Activated CD4-positive, alpha-beta T cell treated with anti-CD3 and anti-CD28 coated beads, Interleukin-2, amount 10 ng/mL, durations not matched to agents 24 days and 14 days (primary cell): ENCODE results near the gene SCARB1. TPM values are rescaled to one million over a fixed set of nuclear protein-coding genes. Genes with fewer than 3 reads are reported as not detected.

Source experiments
- DNase-seq: peaks from one replicate; pipeline ENCODE4 v3.0.0; 2022
- H3K27ac Mint-ChIP-seq: one replicate; pipeline ENCODE4 v1.8.0; 2022; ENCODE audit warnings: mild to moderate bottlenecking, mixed read lengths
- H3K27me3 Mint-ChIP-seq: one replicate; pipeline ENCODE4 v1.8.0; 2022; ENCODE audit warnings: mixed read lengths
- H3K36me3 Mint-ChIP-seq: one replicate; pipeline ENCODE4 v1.8.0; 2022; ENCODE audit warnings: low read depth, mild to moderate bottlenecking, mixed read lengths
- H3K4me1 Mint-ChIP-seq: one replicate; pipeline ENCODE4 v1.8.0; 2021; ENCODE audit warnings: mixed read lengths
- H3K4me3 Mint-ChIP-seq: one replicate; pipeline ENCODE4 v1.8.0; 2022; ENCODE audit warnings: mild to moderate bottlenecking, moderate library complexity, mixed read lengths
- H3K9me3 Mint-ChIP-seq: one replicate; pipeline ENCODE4 v1.8.0; 2021; ENCODE audit warnings: mixed read lengths
- intact Hi-C: fragments of 100-400 bp; cut with micrococcal nuclease; formaldehyde crosslinking; loops from one replicate; pipeline ENCODE4 v1.15.1; 2023
- total RNA-seq: library from RNA; stranded (reverse); gene quantifications from 2 replicates; pipeline ENCODE4 v1.2.3, GENCODE V29; 2022

The SCARB1 gene
- total RNA-seq, 1 donor from 2014 or later = 25.6 TPM

DNA sequence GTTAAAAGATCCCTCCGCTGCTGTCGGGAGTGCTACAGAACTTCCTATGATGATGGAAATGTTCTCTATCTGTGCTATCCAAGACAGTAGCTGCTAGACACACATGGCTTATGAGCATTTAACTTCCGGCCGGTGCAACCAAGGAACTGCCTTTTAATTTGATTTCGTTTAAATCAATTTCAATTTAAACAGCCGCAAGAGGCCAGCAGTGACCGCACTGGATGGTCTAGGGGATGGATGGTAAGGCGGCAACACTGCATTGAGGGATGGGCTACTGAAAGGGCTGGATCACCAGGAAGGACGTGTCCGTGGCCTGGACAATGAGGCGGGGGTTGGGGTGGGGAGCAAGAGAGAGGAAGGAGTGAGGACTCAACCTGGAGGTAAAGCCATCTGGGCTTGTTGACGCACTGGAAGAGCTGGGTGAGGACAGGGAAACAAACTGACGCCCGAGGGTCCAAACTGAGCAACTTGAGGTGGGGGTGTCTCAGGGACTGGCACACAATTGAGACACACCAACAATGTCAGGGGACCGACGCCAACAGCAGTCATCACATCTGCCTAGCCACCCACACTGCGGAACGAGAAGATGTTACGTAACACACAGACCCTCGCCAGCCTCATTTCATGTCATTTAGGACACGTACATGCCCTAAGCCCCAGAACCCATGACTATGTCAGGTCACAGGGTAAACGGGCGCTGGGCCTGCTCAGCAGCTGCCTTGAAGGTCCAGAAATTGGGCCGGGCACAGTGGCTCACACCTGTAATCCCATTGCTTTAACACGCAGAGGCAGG lies 57.6 kb downstream of the SCARB1 start:
- no peaks in the 10 kb centered on the region for H3K27me3 Mint-ChIP-seq
- no peak overlapping the region for H3K4me3 Mint-ChIP-seq
- H3K36me3 Mint-ChIP-seq = no peaks in the 10 kb centered on the region
- no peaks in the 10 kb centered on the region for H3K4me1 Mint-ChIP-seq
- H3K27ac Mint-ChIP-seq = no peak overlapping the region
- no peak for DNase-seq
- intact Hi-C loops = no loop called here
- no peaks in the 10 kb centered on the region for H3K9me3 Mint-ChIP-seq

DNA sequence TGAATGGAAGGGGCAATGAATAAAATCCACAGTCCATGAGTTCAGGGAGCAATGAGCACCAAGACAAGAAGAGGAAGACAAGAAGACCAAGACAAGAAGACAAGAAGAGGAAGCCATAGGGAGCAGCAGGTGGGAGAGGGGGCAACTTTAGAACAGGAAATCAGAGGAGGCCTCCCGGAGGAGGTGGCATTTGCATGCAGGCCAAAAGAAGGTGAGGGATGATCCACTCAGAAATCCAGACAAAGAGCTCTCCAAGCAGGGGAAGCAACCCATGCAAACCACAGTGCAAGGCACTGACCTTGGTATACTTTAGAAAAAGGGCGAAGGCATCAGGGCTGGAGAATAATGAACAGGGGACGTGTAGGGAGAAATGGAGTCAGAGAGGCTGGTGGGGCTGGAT lies 58.6 kb downstream of the SCARB1 start:
- intact Hi-C loops = no loop called here
- peaks cover under 1% of the 10 kb centered on the region for H3K36me3 Mint-ChIP-seq
- H3K27ac Mint-ChIP-seq = no peak overlapping the region
- no peaks in the 10 kb centered on the region for H3K4me1 Mint-ChIP-seq
- no peaks in the 10 kb centered on the region for H3K27me3 Mint-ChIP-seq
- no peaks in the 10 kb centered on the region for H3K9me3 Mint-ChIP-seq
- no peak for DNase-seq
- no peak overlapping the region for H3K4me3 Mint-ChIP-seq

DNA sequence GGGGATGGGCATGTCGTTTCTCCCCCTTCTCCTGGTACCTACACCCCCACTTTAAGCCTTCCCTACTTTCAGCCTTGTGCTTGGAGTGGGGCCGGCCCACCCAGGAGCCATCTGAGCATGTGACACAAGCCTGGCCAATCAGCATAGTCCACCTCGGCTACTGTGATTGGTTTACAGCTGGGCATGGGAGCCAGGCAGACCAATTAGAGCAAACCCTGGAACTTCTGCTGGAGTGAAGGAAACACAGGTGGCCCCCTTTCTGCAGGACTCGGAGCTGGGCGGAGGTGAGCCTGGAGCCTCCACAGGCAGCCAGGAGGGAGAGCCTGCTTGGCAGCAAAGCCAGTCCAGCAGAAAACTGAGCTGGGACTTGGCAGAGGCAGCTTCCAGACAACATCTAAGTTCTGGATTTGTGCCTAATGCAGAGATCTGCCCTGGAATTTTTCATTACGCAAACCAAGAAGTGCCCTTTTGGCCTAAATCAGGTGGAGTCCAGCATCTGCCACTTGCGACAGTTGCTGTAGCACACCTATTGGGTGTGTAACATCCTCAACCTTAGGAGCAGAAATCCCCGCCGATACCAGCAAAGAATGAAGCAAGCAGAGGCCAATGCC lies 59.5 kb downstream of the SCARB1 start:
- H3K27me3 Mint-ChIP-seq = no peaks in the 10 kb centered on the region
- H3K4me1 Mint-ChIP-seq = no peaks in the 10 kb centered on the region
- no peak overlapping the region for H3K27ac Mint-ChIP-seq

DNA sequence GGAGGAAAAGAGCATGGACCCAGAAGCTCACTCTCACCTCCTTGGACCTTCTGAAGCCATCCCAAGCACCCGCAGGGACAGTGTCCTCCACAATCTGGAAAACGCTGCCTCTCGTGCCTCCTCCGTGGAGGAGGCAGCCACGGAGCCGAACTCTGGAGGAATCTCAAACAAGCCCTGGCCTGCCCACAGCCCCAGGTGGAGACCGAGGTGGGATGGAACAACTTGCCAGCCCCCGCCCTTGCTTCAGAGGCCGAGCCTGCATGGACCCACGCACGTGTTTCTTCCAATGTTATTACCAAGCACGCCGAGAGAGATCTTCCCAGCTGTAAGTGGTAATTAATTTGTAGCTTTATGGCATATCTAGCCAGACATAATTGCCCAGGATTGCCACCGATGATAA lies 61.3 kb downstream of the SCARB1 start:
- intact Hi-C loops = no loop called here

More for the DNA sequence above, 59.5 kb downstream of the SCARB1 start:
- DNase-seq = no peak
- no peak overlapping the region for H3K4me3 Mint-ChIP-seq
- H3K36me3 Mint-ChIP-seq = peaks cover 2% of the 10 kb centered on the region
- intact Hi-C loops = no loop called here
- no peaks in the 10 kb centered on the region for H3K9me3 Mint-ChIP-seq

DNA sequence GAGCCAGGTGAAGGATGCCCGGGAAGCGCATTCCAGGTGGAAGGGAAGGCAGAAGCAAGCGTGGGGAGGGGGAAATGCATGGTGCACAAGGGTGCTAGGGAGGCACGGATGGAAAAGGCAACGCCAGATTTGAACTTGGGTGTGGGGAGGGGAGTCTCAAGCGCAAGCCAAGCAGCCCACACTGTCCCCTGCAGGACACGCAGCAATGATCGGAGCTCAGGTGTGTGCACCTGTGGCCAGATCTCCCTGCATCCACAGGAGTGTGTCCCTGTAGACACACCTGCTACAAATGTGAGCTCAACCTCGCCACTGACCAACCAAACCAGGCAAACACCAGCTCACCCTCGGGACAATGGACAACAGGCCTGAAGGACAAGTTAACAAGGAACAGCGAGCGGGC lies 63.2 kb downstream of the SCARB1 start:
- no peak overlapping the region for H3K27ac Mint-ChIP-seq
- intact Hi-C loops = no loop called here
- H3K36me3 Mint-ChIP-seq = peaks cover 4% of the 10 kb centered on the region
- no peaks in the 10 kb centered on the region for H3K27me3 Mint-ChIP-seq
- no peak for DNase-seq
- no peak overlapping the region for H3K4me3 Mint-ChIP-seq
- H3K9me3 Mint-ChIP-seq = no peaks in the 10 kb centered on the region
- peaks cover 8% of the 10 kb centered on the region for H3K4me1 Mint-ChIP-seq

More for the DNA sequence above, 61.3 kb downstream of the SCARB1 start:
- Mint-ChIP-seq H3K4me3 (no peak overlapping the region), H3K4me1 (no peaks in the 10 kb centered on the region), H3K27me3 (no peaks in the 10 kb centered on the region), H3K9me3 (no peaks in the 10 kb centered on the region), H3K36me3 (peaks cover 4% of the 10 kb centered on the region), H3K27ac (no peak overlapping the region)
- no peak for DNase-seq

DNA sequence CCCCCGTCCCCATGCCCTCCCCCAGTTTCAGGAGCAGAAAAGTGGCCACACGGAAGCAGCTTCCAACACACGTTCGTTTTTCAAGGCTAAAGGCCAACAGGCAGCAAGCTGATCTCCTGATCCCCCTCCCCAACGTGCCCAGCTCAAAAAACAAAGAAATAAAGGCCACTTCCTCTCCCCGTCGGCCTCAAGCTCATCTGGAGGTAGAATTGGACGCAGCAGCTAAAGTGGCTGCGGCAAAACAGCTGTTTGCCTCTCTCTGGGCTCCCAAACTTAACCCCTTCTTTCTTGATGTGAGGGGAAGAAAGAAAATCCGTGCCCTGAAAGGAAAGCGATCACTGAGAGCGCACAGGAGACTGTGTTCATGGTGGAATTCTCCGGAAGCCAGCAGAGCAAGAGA lies 66.3 kb downstream of the SCARB1 start:
- Mint-ChIP-seq H3K4me3 (no peak overlapping the region), H3K4me1 (peaks cover 10% of the 10 kb centered on the region), H3K27ac (no peak overlapping the region), H3K27me3 (no peaks in the 10 kb centered on the region), H3K36me3 (peaks cover 7% of the 10 kb centered on the region), H3K9me3 (no peaks in the 10 kb centered on the region)
- no peak for DNase-seq
- intact Hi-C loops = loop anchor here (2.0 kb wide), 1 partner anchor 23 kb away; no protein-coding TSS in a partner anchor

DNA sequence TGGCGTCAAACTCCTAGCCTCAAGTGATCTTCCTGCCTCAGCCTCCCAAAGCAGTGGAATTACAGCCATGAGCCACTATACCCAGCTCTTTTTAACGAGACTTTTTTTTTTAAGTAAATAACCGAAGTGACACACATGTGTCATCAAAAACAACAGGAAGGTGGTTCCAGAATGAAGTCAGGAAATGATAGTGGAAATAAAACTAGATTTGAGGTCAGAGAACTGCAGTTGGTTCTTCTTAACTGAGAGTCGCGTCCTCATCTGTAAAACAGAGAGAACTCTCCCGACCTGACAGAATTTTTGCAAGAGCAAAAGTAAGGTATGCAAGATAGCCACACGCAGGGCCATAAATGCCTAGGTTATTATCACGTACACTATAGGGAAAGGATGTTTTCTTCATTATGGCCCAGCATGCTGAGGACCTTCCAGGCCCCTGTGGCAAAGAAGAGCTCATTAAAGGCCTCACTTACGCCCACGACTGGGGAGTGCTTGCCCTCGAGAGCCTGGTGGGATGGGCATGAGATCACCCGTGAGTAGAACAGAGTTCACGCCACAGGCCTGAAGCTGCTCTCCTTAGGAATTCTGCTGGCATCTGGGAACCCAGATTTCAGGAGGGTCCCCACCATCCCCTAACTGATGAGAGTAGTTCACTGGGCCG lies 67.2 kb downstream of the SCARB1 start:
- no peaks in the 10 kb centered on the region for H3K27me3 Mint-ChIP-seq
- peaks cover 7% of the 10 kb centered on the region for H3K36me3 Mint-ChIP-seq
- no peak for DNase-seq
- H3K4me3 Mint-ChIP-seq = no peak overlapping the region
- peak overlapping the region; percentile 15 for H3K27ac Mint-ChIP-seq
- peaks cover 10% of the 10 kb centered on the region for H3K4me1 Mint-ChIP-seq
- H3K9me3 Mint-ChIP-seq = no peaks in the 10 kb centered on the region
- intact Hi-C loops = loop anchor here (2.0 kb wide), 1 partner anchor 22 kb away; no protein-coding TSS in a partner anchor

DNA sequence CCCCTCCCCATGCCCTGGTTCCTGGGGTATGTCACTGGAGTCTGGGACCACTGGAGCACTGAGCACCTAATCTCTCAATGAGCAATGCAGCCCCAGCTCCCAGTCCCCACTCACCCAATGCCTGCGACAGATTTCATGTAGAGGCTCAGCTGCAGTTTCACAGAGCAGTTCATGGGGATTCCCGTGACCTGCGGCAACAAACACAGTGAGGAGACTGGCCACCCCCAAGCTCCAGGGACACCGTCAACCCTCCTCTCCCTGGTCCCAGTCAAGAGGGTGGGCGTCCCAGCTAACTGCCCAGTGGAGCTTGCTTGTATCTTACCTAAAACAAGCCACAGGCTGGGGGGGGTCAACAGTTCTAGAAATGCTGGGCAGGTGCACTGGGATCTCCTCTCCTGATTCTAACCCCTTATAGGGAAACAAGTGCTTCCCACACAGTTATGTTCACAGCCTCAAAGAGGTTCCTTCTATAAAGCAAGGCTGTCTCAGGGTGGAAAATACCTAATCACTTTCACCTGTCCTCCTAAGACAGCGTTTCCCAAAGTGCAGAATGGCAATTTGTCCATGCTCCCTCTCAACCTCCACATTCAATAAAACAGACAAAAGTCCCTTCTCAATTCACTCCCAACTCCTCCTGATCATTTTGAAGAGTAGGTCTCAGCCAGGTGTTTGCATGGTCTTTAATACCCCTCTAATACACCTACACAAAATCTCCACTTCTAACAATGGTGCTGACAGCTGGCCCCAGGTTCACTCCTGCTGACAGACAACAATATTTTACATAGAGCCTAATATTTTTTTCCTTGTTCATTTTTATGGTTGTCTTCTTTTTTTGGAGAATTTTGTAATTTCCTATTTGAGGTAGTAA lies 68.3 kb downstream of the SCARB1 start:
- peaks cover 7% of the 10 kb centered on the region for H3K36me3 Mint-ChIP-seq
- no peaks in the 10 kb centered on the region for H3K27me3 Mint-ChIP-seq
- DNase-seq = no peak
- H3K27ac Mint-ChIP-seq = no peak overlapping the region
- intact Hi-C loops = no loop called here
- H3K9me3 Mint-ChIP-seq = no peaks in the 10 kb centered on the region
- peaks cover 10% of the 10 kb centered on the region for H3K4me1 Mint-ChIP-seq
- no peak overlapping the region for H3K4me3 Mint-ChIP-seq

DNA sequence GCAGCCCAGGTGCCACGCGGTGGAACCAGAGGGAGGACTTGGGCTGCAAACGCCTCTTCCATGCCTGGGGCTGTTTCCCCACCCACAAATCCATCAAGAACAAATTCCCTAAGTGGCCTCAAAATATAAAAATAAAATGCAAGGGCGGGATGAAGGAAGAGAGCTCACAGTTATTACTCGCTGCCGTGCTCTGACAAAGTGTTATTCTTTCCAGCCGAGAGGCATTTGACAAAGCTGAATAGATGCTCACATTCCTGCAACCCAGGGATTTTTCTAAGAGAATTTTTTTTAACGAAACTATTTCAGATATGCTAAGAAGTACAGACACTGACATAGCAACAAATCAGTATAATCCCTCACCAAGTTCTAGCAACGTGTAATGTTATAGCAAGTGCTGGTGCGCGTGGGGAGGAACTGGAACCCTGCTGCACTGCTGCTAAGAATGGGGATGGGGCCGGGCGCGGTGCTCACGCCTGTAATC lies 70.7 kb downstream of the SCARB1 start:
- H3K4me3 Mint-ChIP-seq = no peak overlapping the region
- H3K36me3 Mint-ChIP-seq = peaks cover 6% of the 10 kb centered on the region
- H3K27me3 Mint-ChIP-seq = no peaks in the 10 kb centered on the region
- intact Hi-C loops = no loop called here
- H3K27ac Mint-ChIP-seq = no peak overlapping the region
- no peaks in the 10 kb centered on the region for H3K9me3 Mint-ChIP-seq
- no peak for DNase-seq
- peaks cover 10% of the 10 kb centered on the region for H3K4me1 Mint-ChIP-seq

DNA sequence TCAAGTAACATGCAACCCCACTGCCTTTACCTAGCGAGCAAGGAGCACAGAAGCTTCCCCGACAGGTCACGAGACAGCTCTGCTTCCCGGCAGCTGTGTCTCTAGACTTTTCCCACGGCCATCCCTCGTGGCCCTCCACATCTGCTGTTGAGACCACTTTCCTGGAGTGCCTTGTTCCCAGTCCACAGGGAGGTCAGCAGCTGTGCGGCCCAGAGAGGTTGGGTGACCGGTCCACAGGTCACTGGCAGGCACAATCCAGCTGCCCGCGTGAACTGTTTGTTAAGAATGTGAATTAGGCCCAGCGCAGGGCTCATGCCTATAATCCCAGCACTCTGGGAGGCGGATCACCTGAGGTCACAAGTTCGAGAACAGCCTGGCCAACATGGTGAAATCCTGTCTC lies 71.5 kb downstream of the SCARB1 start:
- Mint-ChIP-seq H3K27ac (no peak overlapping the region), H3K4me1 (peaks cover 10% of the 10 kb centered on the region), H3K4me3 (no peak overlapping the region), H3K9me3 (no peaks in the 10 kb centered on the region), H3K27me3 (no peaks in the 10 kb centered on the region), H3K36me3 (peaks cover 3% of the 10 kb centered on the region)
- intact Hi-C loops = no loop called here
- no peak for DNase-seq

DNA sequence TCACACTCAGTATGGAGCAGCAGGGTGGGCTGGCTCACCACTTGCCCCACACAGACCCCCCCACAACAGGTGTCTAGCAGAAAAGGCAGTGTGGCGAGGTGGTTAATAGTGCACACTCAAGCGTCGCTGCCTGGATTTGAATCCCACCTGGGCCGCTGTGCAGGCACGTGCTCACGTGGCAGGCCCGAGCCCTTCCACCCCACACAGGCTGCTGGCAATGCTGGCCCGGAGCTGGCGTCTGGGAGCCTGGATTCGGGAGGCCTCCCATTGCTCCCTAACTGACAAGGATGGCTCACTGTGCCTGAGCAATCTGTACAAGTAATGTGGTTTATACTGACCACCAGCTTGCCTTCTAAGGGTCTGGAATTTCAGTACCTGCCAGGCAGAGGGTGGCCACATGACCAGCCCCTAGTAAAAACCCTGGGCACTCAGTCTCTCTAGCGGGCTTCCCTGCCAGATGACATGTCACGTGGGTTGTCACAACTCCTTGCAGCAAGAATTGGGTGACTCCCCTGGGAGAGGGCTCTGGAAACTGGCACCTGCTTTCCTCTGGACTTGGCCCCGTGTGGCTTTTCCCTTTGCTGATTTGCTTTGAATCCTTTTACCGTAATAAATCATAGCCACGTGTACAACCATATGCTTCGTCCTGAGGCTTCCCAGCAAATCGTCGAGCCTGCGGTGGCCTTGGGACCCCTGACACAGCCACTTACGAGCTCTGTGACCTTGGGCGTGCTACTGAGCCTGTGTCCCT lies 72.8 kb downstream of the SCARB1 start:
- intact Hi-C loops = no loop called here
- Mint-ChIP-seq H3K27ac (no peak overlapping the region), H3K4me1 (peaks cover 3% of the 10 kb centered on the region), H3K9me3 (no peaks in the 10 kb centered on the region), H3K27me3 (no peaks in the 10 kb centered on the region), H3K36me3 (peaks cover 3% of the 10 kb centered on the region), H3K4me3 (no peak overlapping the region)
- DNase-seq = no peak

DNA sequence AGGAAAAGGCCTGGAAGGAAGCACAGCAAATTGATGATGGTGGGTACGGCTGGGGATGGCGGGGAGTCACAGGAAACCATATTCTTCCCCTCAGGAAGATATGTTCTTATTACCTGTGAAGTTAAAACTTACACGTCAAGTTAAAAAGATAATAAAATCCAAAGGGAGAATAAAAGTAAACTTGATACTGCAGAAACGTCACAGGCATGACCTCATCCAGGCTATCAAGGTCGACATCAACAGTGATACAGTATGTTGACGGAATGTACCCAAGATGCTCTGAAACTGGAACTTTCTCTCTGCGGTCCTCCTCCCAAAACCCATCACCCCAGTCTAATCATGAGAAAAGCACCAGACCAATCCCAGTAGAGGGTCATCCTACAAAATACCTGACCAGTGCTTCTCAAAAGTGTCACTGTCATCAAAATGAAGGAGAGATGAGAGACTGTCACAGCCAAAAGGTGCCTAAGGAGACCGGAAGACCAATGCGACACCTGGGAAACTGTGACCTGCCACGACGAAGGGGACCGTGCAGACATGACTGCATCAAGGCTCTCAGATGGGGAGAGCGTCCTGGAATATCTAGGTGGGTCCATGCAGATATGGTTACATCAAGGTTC lies 74.6 kb downstream of the SCARB1 start:
- no peak for DNase-seq
- Mint-ChIP-seq H3K4me1 (no peaks in the 10 kb centered on the region), H3K27me3 (no peaks in the 10 kb centered on the region), H3K36me3 (peaks cover 2% of the 10 kb centered on the region), H3K4me3 (no peak overlapping the region), H3K27ac (no peak overlapping the region), H3K9me3 (no peaks in the 10 kb centered on the region)
- intact Hi-C loops = no loop called here
